NCI-H526 (cell line): Measurements from ENCODE around the gene PRRX1.
A peak's percentile ranks its signal among the peaks of the same experiment; 100 is the strongest.

Experiments
- DNase-seq, 2 experiments: peaks; one replicate each; lab custom pipeline; 2025; lab: John Stamatoyannopoulos, UW

The PRRX1 gene

GRCh38 chr1:170664828-170665612, 1.1 kb downstream of the PRRX1 start:
- DNase-seq, result peak; percentile 30 to 81

GRCh38 chr1:170665629-170666028, 1.7 kb downstream of the PRRX1 start:
- DNase-seq, result no peak

- no peak for DNase-seq
Observed at GRCh38 chr1:170666541-170667254, 2.8 kb downstream of the PRRX1 start.

GRCh38 chr1:170668209-170669106, 4.5 kb downstream of the PRRX1 start:
- peak; percentile 39 to 83 for DNase-seq

GRCh38 chr1:170669107-170669445, 5.1 kb downstream of the PRRX1 start:
- no peak for DNase-seq

GRCh38 chr1:170669586-170670530, 5.9 kb downstream of the PRRX1 start:
- no peak for DNase-seq

GRCh38 chr1:170670802-170671628, 7.1 kb downstream of the PRRX1 start:
- DNase-seq, result no peak

- DNase-seq, result no peak
Observed at GRCh38 chr1:170671629-170671963, 7.7 kb downstream of the PRRX1 start.

- DNase-seq, result no peak
Observed at GRCh38 chr1:170672316-170672715, 8.4 kb downstream of the PRRX1 start.

GRCh38 chr1:170674239-170674638, 10.3 kb downstream of the PRRX1 start:
- no peak for DNase-seq

- DNase-seq, result no peak
Observed at GRCh38 chr1:170674986-170675385, 11.1 kb downstream of the PRRX1 start.

- no peak for DNase-seq
Observed at GRCh38 chr1:170675865-170676264, 11.9 kb downstream of the PRRX1 start.

- no peak for DNase-seq
Observed at GRCh38 chr1:170676628-170677027, 12.7 kb downstream of the PRRX1 start.

GRCh38 chr1:170678027-170678600, 14.2 kb downstream of the PRRX1 start:
- no peak for DNase-seq

GRCh38 chr1:170680428-170680827, 16.5 kb downstream of the PRRX1 start:
- DNase-seq, result no peak

- DNase-seq, result no peak
Observed at GRCh38 chr1:170682169-170682568, 18.2 kb downstream of the PRRX1 start.

- no peak for DNase-seq
Observed at GRCh38 chr1:170682809-170683208, 18.9 kb downstream of the PRRX1 start.

- DNase-seq, result no peak
Observed at GRCh38 chr1:170685166-170685565, 21.2 kb downstream of the PRRX1 start.

GRCh38 chr1:170686291-170686690, 22.4 kb downstream of the PRRX1 start:
- DNase-seq, result no peak

- no peak for DNase-seq
Observed at GRCh38 chr1:170687621-170688020, 23.7 kb downstream of the PRRX1 start.
